Natural killer cell treated with Interleukin-12 subunit alpha and Interleukin-12 subunit beta and Interleukin-15 and Interleukin-18, amount 100 ng/mL, for 72 hours (primary cell): ENCODE data around the gene PPFIA4. TPM values are rescaled to one million over a fixed set of nuclear protein-coding genes. Genes with fewer than 3 reads are reported as not detected.

Experiments used
- ATAC-seq, 2 donors: fragments of 150-1000 bp; cut with Tn5 transposase in 1 of 2; sonication (Bioruptor Pico), chemical (Tn5 transposase) in 1 of 2; 2 replicates each; pipeline ENCODE4 v1.10.0; 2021
- DNase-seq: peaks from one replicate; pipeline ENCODE4 v3.0.0; 2022; ENCODE audit warnings: low spot score
- H3K27ac Mint-ChIP-seq, 2 donors: 1 replicate in 1 of 2; 2 replicates in 1 of 2; pipeline ENCODE4 v1.8.0; 2022; ENCODE audit warnings: mixed read lengths in 2 of 2, mild to moderate bottlenecking in 1 of 2, moderate library complexity in 1 of 2
- H3K27me3 Mint-ChIP-seq, 2 donors: 1 replicate in 1 of 2; 2 replicates in 1 of 2; pipeline ENCODE4 v1.8.0; 2022; ENCODE audit warnings: mixed read lengths in 2 of 2
- H3K36me3 Mint-ChIP-seq: one replicate; pipeline ENCODE4 v1.8.0; 2022; ENCODE audit warnings: mixed read lengths
- H3K4me1 Mint-ChIP-seq, 2 donors: 1 replicate in 1 of 2; 2 replicates in 1 of 2; pipeline ENCODE4 v1.8.0; 2022; ENCODE audit warnings: low read depth in 2 of 2, mixed read lengths in 2 of 2, mild to moderate bottlenecking in 1 of 2
- H3K4me3 Mint-ChIP-seq: one replicate; pipeline ENCODE4 v1.8.0; 2022; ENCODE audit warnings: mixed read lengths
- H3K9me3 Mint-ChIP-seq: 2 replicates; pipeline ENCODE4 v1.8.0; 2022; ENCODE audit warnings: mixed read lengths
- total RNA-seq, 2 donors: library from RNA; stranded (reverse); gene quantifications; one replicate each; pipeline ENCODE4 v1.2.3, GENCODE V29; 2022

PPFIA4 gene
- total RNA-seq, 2 donors from 2014 or later = 19.6 to 44.7 TPM

GRCh38 chr1:203080456-203080855, 54.2 kb downstream of the PPFIA4 start:
- DNase-seq (peak; percentile 38), ATAC-seq (no peak)
- no peaks in the 10 kb centered on the region for H3K9me3 Mint-ChIP-seq
- H3K27ac Mint-ChIP-seq = no peak overlapping the region
- H3K4me1 Mint-ChIP-seq = peaks cover 6 to 8% of the 10 kb centered on the region in 2 donors
- no peak overlapping the region for H3K4me3 Mint-ChIP-seq
- H3K36me3 Mint-ChIP-seq = no peaks in the 10 kb centered on the region
- peaks cover 24 to 34% of the 10 kb centered on the region in 2 donors for H3K27me3 Mint-ChIP-seq

DNA sequence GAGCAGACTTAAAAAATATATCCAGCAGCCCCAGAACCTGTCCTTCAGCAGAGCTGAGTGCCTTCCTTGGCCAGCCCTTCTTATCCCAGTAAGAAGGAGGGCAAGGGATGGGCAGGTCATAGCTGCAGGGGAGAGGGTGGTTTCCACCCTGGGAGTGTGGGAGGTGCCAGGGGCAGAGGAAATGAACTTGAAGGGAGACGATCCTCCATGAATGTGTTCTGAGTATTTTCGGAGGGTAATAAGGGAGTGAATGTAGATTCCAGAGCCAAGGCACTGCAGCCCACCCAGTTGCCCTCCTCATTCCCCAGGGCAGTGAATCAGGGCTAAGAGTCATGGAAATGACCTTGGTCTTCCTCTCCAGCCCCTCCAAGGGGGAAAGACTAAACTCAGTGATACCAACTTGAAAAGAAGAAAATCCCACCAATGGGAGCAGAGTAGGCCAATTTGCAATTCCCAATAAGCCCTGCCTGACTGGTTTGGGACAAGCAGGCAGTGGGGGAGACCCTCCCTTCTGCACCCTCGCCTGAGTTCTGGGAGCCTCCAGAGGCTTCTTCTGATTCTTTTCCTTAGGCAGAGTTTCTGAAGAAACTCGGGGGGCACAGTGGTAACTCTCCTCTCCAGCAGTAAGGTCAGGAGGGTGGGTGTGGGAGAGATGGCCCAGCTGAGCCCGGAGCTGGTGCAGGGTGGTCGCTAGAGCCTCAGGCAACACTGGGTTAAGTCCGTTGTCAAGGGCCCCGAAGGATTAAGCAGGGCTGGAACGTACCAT, 55.4 kb downstream of the PPFIA4 start:
- DNase-seq = peak; percentile 28

GRCh38 chr1:203082231-203082505, 55.9 kb downstream of the PPFIA4 start:
- ATAC-seq = no peak
- peaks cover 0 to 3% of the 10 kb centered on the region in 2 donors for H3K4me1 Mint-ChIP-seq
- no peaks in the 10 kb centered on the region for H3K9me3 Mint-ChIP-seq
- H3K36me3 Mint-ChIP-seq = no peaks in the 10 kb centered on the region
- DNase-seq = no peak
- no peak overlapping the region for H3K27ac Mint-ChIP-seq
- no peak overlapping the region for H3K4me3 Mint-ChIP-seq
- peaks cover 19 to 26% of the 10 kb centered on the region in 2 donors for H3K27me3 Mint-ChIP-seq

More for the DNA sequence above, 55.4 kb downstream of the PPFIA4 start:
- Mint-ChIP-seq H3K27ac (no peak overlapping the region), H3K9me3 (no peaks in the 10 kb centered on the region), H3K4me3 (no peak overlapping the region), H3K36me3 (no peaks in the 10 kb centered on the region), H3K4me1 (peaks cover 0 to 3% of the 10 kb centered on the region in 2 donors), H3K27me3 (peaks cover 19 to 26% of the 10 kb centered on the region in 2 donors)
- no peak for ATAC-seq

DNA sequence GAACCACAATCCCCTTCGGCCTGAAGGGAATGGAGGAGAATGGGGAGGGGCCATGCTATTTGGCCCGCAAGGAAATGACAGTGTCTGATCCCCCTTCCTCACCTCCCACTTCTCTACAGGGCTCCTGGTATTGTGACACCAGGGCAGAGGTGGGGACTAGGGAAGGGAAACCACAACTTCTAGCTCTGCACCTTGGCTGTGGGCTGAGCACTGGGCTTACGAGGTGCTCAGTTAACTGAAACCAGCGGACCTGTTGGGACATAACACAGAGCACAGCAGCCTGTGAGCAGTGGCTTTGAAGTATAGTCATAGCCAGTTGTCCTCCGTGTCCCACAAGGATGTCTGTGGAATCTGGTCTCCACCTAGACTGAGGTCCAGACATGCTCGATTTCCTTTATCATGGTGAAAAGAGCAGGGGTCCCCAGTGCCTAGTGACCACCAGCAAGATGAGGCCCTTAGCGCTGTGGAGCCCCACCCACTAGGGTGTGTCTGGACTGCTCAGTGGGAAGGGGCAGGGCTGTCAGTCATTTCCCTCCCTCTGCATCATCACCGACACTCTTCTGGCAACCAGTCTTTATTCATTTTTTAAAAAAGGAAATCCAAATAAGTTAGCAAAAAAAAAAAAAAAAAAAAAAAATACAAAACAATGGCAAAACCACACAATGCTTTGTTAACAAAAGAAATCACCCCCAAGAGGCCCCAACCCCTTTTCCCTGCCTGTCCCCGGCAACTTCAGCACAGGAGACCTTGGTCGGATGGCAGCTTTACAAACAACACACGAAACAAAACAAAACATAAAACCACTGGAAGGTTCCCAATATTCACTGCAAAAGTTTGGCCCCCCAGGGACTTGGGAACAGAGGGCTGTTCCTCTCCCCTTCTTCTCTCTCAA, 56.5 kb downstream of the PPFIA4 start:
- no peaks in the 10 kb centered on the region for H3K9me3 Mint-ChIP-seq
- DNase-seq (peak; percentile 8), ATAC-seq (no peak)
- peaks cover 0 to 3% of the 10 kb centered on the region in 2 donors for H3K4me1 Mint-ChIP-seq
- peaks cover 19 to 31% of the 10 kb centered on the region in 2 donors for H3K27me3 Mint-ChIP-seq
- no peaks in the 10 kb centered on the region for H3K36me3 Mint-ChIP-seq
- H3K27ac Mint-ChIP-seq = no peak overlapping the region
- no peak overlapping the region for H3K4me3 Mint-ChIP-seq

DNA sequence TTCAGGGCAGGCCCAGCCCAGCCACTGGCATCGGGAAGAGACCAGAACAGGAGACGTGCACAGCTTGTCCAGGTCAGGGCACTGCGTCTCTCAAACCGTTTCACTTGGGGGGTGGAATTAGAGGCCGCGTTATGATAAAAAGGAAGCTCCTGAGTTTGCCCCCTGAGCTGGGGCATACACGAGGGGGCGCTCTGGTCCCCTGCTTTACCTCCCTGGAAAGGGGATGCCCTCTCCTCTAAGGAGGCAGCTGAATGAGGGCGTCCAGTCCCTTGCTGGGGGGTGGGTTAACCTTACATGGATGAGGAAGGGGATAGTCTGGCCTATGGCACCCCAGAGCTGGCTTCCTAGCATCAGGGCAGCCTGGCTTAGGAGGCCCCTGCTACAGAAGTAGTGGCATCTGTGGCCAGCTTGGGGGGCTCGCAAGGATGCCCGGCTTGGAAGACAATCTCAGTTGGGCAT, 57.2 kb downstream of the PPFIA4 start:
- no peak for ATAC-seq
- H3K4me1 Mint-ChIP-seq = peaks cover 0 to 3% of the 10 kb centered on the region in 2 donors
- no peaks in the 10 kb centered on the region for H3K36me3 Mint-ChIP-seq
- no peak overlapping the region for H3K4me3 Mint-ChIP-seq
- peaks cover 19 to 31% of the 10 kb centered on the region in 2 donors for H3K27me3 Mint-ChIP-seq
- peak; percentile 26 for DNase-seq
- no peaks in the 10 kb centered on the region for H3K9me3 Mint-ChIP-seq
- H3K27ac Mint-ChIP-seq = no peak overlapping the region

GRCh38 chr1:203084588-203085527, 58.6 kb downstream of the PPFIA4 start:
- peak in 1 of 2 donors; percentile 24 for ATAC-seq
- no peak overlapping the region for H3K27ac Mint-ChIP-seq
- H3K27me3 Mint-ChIP-seq = peaks cover 15 to 20% of the 10 kb centered on the region in 2 donors
- H3K36me3 Mint-ChIP-seq = no peaks in the 10 kb centered on the region
- H3K4me3 Mint-ChIP-seq = no peak overlapping the region
- DNase-seq = peak; percentile 60
- H3K4me1 Mint-ChIP-seq = peaks cover 0 to 3% of the 10 kb centered on the region in 2 donors
- H3K9me3 Mint-ChIP-seq = no peaks in the 10 kb centered on the region

- Mint-ChIP-seq H3K4me1 (peaks cover 0 to 3% of the 10 kb centered on the region in 2 donors), H3K4me3 (no peak within 1 kb of the TSS), H3K27me3 (peaks cover 15 to 20% of the 10 kb centered on the region in 2 donors), H3K9me3 (no peaks in the 10 kb centered on the region), H3K36me3 (no peaks in the 10 kb centered on the region), H3K27ac (no peak within 1 kb of the TSS)
- DNase-seq (peak; percentile 59), ATAC-seq (no peak)
These were observed 59.5 kb downstream of the PPFIA4 start, which contains the start of gene MYOG for GRCh38 chr1:203085528-203086406. TSS of gene MYOG (minus strand) at chr1:203086012. CDS start at chr1:203085961, 51 bp downstream.

DNA sequence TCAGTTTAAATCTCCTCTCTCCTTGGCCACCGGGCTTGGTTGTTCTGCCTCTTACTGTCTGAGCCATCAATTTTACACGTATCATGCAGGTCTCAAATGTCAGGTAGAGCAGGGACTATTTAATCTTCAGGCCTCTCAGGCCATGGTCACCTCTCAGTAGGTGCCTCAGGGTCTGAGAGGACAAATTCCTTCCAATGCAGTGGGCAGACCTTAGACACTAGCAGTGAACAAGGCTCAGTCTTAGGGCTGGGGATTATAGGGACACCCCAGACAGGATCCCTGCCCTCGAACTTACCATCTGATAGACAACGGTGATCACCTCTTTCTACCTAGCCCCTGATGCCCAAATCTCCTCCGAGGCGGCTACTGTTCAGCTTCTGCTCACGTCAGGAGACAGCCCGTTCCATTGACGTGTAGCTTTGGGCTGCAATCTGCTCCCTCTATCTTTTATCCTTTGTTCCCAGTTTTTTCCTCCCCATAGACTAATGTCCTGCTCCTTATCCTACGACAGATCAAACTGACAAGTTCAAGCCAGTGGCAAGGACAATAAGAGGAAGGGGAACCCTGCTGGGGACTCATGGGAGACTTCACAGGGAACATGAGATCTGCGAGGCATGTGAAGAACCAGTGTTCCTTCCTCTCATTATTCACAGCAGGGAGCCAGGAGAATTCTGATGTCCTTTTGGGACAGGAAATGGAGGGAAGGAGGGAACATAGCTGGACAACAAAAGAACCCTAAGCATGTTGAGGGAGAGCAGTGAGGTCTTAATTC, 60.9 kb downstream of the PPFIA4 start:
- no peak overlapping the region for H3K27ac Mint-ChIP-seq
- no peak overlapping the region for H3K4me3 Mint-ChIP-seq
- DNase-seq (peak; percentile 46), ATAC-seq (no peak)
- no peaks in the 10 kb centered on the region for H3K9me3 Mint-ChIP-seq
- no peaks in the 10 kb centered on the region for H3K36me3 Mint-ChIP-seq
- peaks cover 19 to 20% of the 10 kb centered on the region in 2 donors for H3K27me3 Mint-ChIP-seq
- peaks cover 0 to 3% of the 10 kb centered on the region in 2 donors for H3K4me1 Mint-ChIP-seq

- H3K9me3 Mint-ChIP-seq = no peaks in the 10 kb centered on the region
- H3K4me3 Mint-ChIP-seq = no peak overlapping the region
- no peaks in the 10 kb centered on the region for H3K36me3 Mint-ChIP-seq
- H3K27ac Mint-ChIP-seq = no peak overlapping the region
- peak; percentile 25 for DNase-seq
- peaks cover 22 to 33% of the 10 kb centered on the region in 2 donors for H3K27me3 Mint-ChIP-seq
- no peak for ATAC-seq
- peaks cover 0 to 3% of the 10 kb centered on the region in 2 donors for H3K4me1 Mint-ChIP-seq
These were observed 62.1 kb downstream of the PPFIA4 start for GRCh38 chr1:203088441-203088840.

DNA sequence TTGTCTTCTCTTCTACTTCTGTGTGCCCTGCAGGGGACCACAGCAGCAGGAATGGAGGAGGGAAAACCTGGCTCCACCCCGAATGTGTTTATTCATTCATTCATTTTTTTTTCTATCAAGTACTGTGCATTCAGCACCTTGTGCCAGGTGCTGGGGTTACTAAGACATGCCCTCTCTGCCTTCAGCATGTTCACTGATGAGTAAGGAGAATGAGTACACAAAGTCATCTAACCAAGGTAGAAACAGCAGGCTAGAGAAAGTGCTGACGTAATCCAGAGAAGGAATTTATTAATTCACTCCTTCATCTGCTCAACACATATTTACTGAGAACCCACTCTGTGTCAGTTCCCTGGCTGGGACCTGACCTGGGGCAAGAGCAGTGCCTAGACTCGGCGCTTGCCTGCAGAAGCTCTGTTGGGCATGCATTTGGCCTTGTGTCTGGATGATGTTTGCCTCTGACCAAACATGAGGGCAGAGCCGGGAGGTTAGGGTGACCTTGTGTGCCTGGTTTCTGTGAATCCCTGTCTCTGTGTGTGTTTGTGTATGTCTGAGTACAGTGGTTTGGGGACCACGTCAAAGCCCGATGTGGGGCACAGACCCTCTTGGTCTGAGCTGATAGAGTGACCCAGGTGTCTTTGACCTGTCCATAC, 62.8 kb downstream of the PPFIA4 start:
- Mint-ChIP-seq H3K36me3 (peaks cover under 1% of the 10 kb centered on the region), H3K4me3 (no peak overlapping the region), H3K27ac (no peak overlapping the region), H3K27me3 (peaks cover 22 to 34% of the 10 kb centered on the region in 2 donors), H3K9me3 (no peaks in the 10 kb centered on the region), H3K4me1 (no peaks in the 10 kb centered on the region)
- ATAC-seq (no peak), DNase-seq (peak; percentile 26)

GRCh38 chr1:203089651-203090045, 63.4 kb downstream of the PPFIA4 start:
- no peak for ATAC-seq
- Mint-ChIP-seq H3K4me1 (no peaks in the 10 kb centered on the region), H3K27me3 (peaks cover 26 to 39% of the 10 kb centered on the region in 2 donors), H3K36me3 (peaks cover 5% of the 10 kb centered on the region), H3K9me3 (peaks cover 4% of the 10 kb centered on the region), H3K27ac (no peak overlapping the region), H3K4me3 (no peak overlapping the region)
- DNase-seq = peak; percentile 22
